AG04450 (cell line): Measurements from ENCODE around the gene CDH13. TPM values are rescaled to one million over a fixed set of nuclear protein-coding genes. Genes with fewer than 3 reads are reported as not detected.

Experiments used
- CTCF ChIA-PET: fragments of 300-600, 350-600 bp; formaldehyde crosslinking; extraction: SDS; loops from one replicate; lab custom pipeline; 2022; ENCODE audit warnings: antibody characterized with exemption, inconsistent platforms; lab: Charles Lee
- POLR2A ChIA-PET: fragments of 350-600 bp; formaldehyde crosslinking; extraction: SDS; loops from one replicate; lab custom pipeline; 2021; ENCODE audit warnings: antibody characterized with exemption, inconsistent platforms; lab: Yijun Ruan, JAX
- DNase-seq: peaks from one replicate; pipeline ENCODE4 v3.0.0-alpha.2; 2011; ENCODE audit warnings: low read depth, low spot score
- H3K27ac ChIP-seq: one replicate; pipeline ENCODE4 v1.5.1; 2012; ENCODE audit warnings: low read depth, low read length, control low read depth
- H3K27me3 ChIP-seq: one replicate; pipeline ENCODE4 v1.6.0; 2012; ENCODE audit warnings: low read length; ENCODE audit not compliant: control insufficient read depth, insufficient read depth
- H3K4me3 ChIP-seq: 2 replicates; pipeline ENCODE4 v1.5.1; 2011; ENCODE audit warnings: mild to moderate bottlenecking, low read depth, low read length, control low read depth
- H3K9me3 ChIP-seq: 2 replicates; pipeline ENCODE4 v1.5.1; 2012; ENCODE audit warnings: low read length; ENCODE audit not compliant: control insufficient read depth, insufficient read depth
- polyA plus RNA-seq: library from polyadenylated mRNA; depleted of rRNA; stranded (reverse); fragments of >200 nt; gene quantifications from 2 replicates; pipeline ENCODE4 v1.2.3, GENCODE V29; 2011
- TF ChIP-seq, protein P1 (sequence below): IDR thresholded peaks from 2 replicates; pipeline ENCODE4 v1.5.1; 2011; ENCODE audit warnings: low read depth, low read length, control low read depth, inconsistent platforms

Gene CDH13
- polyA plus RNA-seq, 1 experiment: 55.0 TPM

DNA sequence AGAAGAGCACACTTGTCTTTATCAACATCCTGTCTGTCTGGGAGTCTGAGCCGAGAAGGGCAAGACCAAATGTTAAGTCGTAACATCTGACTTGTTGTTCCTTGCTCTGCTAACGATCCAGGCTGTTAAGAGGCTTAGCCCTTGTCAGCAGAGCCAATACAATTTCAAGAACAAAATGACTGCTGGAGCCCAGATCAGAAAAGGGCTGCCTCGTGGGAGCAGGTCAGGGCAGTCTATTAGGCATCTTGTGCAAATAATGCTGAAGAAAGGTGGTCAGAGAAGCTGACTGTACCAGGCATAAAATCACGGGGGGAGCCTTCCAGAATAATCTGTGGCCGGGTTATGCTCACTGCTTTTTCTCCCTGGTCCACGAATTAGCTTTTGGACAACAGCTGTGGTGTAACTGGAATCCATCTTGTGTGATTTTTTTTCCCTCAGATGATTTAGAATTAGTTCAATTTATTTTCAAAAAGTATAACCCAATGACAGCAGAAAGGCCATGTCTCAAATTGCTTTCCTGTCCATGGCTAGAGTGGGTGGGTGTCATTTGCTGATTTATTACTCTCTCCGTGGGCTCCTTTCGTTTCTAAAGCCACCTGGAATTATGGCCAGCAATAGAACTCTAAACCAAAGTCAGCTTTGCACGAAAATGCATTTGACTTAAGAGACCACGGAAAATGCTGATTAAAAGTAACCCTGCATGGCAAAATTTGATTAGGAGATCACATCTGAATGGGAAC is 959.9 kb downstream of the CDH13 start:
- Histone ChIP-seq H3K27me3 (no peaks in the 10 kb centered on the region), H3K27ac (no peak overlapping the region), H3K4me3 (no peak overlapping the region), H3K9me3 (peaks cover 3% of the 10 kb centered on the region; the same call in 1 of the 2 replicates)
- POLR2A ChIA-PET: no interaction called here
- CTCF ChIA-PET: no interaction called here
- DNase-seq: no peak
- TF ChIP-seq, protein P1, sequence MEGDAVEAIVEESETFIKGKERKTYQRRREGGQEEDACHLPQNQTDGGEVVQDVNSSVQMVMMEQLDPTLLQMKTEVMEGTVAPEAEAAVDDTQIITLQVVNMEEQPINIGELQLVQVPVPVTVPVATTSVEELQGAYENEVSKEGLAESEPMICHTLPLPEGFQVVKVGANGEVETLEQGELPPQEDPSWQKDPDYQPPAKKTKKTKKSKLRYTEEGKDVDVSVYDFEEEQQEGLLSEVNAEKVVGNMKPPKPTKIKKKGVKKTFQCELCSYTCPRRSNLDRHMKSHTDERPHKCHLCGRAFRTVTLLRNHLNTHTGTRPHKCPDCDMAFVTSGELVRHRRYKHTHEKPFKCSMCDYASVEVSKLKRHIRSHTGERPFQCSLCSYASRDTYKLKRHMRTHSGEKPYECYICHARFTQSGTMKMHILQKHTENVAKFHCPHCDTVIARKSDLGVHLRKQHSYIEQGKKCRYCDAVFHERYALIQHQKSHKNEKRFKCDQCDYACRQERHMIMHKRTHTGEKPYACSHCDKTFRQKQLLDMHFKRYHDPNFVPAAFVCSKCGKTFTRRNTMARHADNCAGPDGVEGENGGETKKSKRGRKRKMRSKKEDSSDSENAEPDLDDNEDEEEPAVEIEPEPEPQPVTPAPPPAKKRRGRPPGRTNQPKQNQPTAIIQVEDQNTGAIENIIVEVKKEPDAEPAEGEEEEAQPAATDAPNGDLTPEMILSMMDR: no peak

DNA sequence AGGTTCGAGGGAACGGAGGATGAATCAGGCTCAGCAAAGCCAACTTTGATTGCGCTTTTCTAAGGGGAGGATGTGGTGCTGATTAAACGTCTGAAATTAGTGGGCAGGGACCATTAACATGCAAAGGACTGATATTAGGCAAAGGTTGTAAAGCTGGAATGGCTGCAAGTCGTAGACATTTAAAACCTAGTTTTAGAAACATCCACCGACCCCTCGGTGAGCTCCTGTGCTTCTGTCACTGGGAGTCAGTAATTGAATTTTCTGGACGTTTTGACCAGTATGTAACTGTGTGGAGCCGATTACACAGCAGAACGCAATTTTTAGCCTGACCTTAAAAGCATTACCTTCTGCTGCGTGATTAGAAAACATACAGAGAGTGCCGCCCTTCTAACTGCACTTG is 960.4 kb downstream of the CDH13 start:
- ChIA-PET CTCF (no interaction called here), POLR2A (no interaction called here)
- no peaks in the 10 kb centered on the region for H3K27me3 ChIP-seq
- no peak overlapping the region for H3K4me3 ChIP-seq
- no peak overlapping the region for H3K27ac ChIP-seq
- peaks cover 3% of the 10 kb centered on the region; the same call in 1 of the 2 replicates for H3K9me3 ChIP-seq
- TF ChIP-seq, protein P1: no peak
- no peak for DNase-seq

GRCh38 chr16:83588070-83588469 is 961.3 kb downstream of the CDH13 start:
- Histone ChIP-seq H3K9me3 (peaks cover 3% of the 10 kb centered on the region; the same call in 1 of the 2 replicates), H3K27ac (no peak overlapping the region), H3K27me3 (no peaks in the 10 kb centered on the region), H3K4me3 (no peak overlapping the region)
- CTCF ChIA-PET: no interaction called here
- DNase-seq: no peak
- POLR2A ChIA-PET: no interaction called here
- TF ChIP-seq, protein P1: no peak

DNA sequence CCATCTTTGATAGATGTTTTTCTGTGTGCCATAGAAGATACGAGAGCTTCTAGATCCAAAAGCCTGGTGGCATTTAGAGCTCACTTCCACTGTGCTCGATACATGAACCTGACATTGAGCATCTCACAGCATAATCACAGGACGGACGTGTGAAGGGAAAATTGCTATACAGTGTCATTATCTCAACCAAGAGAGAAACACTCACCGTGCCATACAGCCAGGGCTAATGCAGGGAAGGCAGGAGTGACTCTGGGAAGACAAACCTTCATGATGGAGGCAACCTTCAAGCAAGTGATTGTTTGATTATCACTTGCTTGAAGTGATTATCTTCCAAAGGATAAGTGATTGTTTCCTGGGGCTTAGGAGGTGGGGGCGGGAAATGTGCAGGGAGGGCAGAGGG is 962.8 kb downstream of the CDH13 start:
- Histone ChIP-seq H3K4me3 (no peak overlapping the region), H3K9me3 (peaks cover 3% of the 10 kb centered on the region; the same call in 1 of the 2 replicates), H3K27ac (no peak overlapping the region), H3K27me3 (no peaks in the 10 kb centered on the region)
- POLR2A ChIA-PET: no interaction called here
- TF ChIP-seq, protein P1: no peak
- CTCF ChIA-PET: no interaction called here
- DNase-seq: no peak

DNA sequence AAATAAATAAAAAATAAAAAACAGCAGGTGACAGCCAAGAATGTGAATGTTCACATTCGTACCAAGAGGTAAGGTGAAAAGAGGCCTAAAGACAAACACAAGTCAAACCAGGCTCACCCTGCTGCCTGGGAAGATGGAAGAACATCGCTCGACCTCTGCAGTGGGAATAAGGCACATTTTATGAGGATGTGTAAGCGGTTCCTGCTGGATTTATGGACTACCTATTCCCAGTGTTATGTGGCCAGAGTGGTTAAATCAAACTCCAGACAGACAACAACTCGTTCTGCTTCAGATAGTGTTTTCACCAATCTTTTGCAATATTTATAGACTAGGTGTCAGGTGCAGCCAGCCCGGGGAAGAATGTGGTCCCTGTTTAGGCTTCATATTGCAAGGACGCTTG is 966.0 kb downstream of the CDH13 start:
- ChIA-PET POLR2A (no interaction called here), CTCF (no interaction called here)
- H3K9me3 ChIP-seq: peaks cover 3% of the 10 kb centered on the region; the same call in 1 of the 2 replicates
- no peak for DNase-seq
- no peak overlapping the region for H3K27ac ChIP-seq
- TF ChIP-seq, protein P1: no peak
- no peak overlapping the region for H3K4me3 ChIP-seq
- no peaks in the 10 kb centered on the region for H3K27me3 ChIP-seq
